ENCODE data around the gene BNIP5.

Gene BNIP5

DNA sequence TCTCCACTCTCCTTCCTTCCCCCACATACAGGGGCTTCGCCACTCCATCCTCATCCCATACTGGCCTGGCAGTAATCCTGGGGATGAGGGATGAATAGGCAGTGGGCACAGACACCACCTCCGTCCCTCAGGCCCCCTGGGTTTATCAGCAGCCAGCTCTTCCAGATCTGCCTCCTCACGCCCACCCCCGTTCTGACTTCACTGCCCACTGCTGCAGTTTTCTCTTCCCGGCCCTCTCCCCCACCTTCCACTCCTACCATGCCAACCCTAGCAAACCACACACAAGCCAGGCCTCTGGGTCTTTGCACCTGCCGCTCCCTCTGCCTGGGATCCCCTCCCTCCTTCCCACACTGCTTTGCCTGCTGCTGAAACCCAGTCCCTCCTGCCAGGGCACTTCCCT is 44.5 kb downstream of the BNIP5 start:
- no peak for DNase-seq (ENCODE audit: low spot score)

DNA sequence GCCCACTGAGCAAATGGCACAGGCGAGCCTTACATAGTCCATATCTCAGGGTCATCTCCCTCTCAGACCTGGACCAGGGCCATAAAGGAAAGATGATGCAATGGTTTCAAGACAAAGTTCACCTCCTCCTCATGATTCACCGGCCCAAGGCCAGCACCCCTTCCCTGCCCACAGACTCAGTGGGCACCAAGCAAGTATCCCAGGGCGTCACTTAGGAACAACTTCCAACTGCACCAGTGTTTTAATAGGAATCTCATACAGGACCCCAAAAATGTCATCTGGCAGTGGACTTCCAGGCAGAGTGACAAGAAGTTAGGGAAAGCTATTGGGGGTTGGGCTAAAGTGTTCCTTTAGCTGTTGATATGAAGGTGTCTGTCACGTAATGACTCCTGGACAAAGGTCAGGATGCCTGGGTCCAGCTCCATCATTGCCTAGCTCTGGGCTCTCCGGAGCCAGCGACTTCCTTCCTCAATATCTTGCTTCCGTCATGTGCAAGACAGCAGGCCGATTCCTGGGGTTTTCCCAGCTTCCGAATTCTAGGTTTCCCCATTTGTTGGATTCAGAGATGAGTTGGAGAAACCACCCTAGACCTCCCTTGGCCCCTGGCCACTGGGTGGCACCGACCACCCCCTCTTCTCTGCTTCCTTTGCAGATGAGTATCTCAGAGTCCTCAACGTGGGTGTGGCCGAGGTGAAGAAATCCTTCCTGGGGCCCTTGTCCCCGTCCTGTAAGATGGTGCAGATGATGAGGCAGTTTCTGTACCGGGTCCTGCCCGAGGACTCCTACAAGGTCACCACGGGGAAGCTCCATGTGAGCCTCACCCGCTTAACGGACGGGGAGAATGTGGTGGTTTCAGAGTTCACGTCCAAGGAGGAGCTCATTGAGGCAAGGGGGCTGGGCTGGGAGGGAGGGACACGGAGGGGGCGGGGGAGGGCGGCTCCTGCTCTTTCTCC is 45.7 kb downstream of the BNIP5 start:
- DNase-seq (ENCODE audit: low spot score) = peak; percentile 39

DNA sequence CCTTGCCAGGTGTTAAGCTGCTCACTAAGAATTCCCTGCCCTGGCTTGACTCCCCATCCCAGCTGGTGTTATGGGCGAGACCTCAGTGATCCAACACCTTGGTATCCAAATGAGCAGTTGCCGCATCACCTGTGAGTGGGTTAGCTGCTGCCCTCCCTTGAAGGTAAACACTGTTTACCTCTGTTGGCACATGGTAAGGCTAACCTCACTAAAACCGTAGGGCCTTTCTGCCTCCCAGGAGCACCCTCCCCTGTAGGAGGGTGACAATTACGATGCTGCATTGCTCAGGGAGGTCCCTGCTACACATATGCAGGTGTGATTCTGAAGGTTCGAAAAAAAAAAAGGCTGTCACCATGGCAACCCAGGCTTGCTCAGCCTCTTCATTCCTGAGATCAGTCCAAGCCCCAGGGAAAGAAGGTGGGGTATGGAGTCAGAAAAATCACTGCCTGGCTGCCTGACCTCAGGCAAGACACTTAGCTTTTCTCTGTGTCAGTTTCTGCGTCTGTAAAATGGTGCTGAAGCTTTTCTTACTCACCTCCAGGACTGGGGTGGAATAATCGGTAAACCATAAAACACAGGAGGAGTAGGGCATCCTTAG is 47.3 kb downstream of the BNIP5 start:
- no peak for DNase-seq (ENCODE audit: low spot score)

DNA sequence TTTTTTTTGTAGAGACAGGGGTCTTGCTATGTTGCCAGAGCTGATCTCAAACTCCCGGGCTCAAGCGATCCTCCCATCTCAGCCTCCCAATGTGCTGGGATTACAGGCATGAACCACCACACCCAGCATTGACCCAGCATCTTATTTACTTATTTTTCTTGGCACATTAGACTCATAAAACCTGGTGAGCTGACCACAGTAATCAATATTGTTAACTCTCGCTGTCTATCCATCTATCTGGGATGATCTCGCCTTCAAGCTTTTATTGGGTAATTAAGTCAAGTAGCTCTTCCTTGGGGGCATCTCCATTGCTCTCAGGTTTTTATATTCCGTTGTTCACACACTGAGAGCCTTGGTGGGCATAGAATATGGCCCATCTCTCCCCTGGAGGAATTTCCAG is 49.8 kb downstream of the BNIP5 start:
- no peak for DNase-seq (ENCODE audit: low spot score)

DNA sequence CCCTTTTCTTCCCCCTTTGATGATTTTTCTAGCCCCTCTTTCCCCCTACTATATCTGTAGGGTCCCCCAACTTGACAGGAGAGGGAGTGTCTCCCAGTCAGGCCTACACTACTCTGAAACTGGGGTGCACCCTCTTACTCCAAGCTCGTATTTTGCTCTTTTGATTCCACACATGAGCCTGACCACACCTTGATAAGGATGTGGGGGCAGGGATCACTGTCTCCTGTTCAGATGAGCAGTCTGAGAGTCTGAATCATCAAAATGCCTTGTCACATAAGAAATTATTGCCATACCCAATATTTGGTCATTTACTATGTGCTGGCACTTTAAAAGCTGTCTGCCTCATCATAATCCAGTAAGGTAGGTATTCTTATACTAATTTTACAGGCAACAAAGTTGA is 50.9 kb downstream of the BNIP5 start:
- no peak for DNase-seq (ENCODE audit: low spot score)

DNA sequence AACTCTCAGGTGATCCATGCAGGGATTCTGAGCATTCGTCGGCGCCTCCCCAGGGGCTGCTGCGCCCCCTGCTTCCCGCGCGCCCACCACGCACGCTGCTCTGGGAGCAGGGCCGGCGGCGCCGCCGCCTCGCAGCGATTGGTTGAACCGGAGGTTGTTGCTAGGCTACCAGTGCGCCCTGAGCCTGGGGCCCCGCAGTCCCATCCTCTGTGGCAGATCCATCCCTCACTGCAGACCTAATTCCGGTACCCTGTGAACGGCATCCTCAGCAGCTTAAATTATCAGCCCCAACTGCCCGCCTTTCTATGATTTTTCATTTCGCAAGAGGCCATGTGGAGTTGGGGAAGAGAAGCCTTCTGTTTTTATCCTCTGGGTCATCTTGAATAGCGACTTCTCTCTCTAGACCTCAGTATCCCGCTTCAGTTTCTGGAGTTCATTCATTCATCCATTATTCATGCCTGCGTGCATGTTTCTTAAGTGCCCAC is 51.5 kb downstream of the BNIP5 start:
- no peak for DNase-seq (ENCODE audit: low spot score)

DNA sequence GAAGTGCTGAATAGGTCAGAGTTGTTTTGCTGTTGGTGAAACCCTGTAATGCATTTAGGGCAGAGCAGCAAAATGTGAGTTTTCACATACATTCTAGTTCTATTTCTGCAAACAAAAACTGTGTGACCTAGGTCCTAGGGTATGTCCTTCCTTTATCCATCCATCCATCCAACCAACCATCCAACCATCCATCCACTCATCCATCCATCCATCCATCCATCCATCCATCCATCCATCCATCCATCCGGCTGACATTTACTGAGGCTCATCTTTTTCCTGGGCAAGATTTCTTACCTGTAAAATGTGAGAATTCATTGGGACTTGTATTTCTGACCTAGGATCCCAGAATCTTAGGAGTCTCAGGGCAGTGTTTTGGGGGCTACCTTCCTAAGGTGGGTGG is 52.3 kb downstream of the BNIP5 start:
- DNase-seq (ENCODE audit: low spot score) = no peak

DNA sequence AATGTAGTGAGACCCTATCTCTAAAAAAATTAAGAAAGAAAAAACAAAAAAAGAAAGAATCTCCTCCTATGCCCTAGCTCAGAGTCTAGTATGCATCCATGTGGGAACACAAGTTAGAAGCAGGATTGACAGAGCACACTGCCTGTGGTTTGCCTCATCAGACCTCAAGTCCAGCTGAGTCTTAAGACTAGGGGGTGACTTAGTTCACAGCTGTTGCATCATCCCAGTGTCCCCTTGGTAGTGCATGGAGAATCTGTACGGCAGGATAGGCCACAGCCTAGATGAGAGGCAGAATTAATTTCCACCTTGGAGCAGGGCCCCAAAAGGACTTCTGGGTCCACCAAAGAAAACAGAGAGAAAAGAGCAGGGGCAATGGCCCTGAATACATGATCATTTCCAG is 53.1 kb downstream of the BNIP5 start:
- DNase-seq (ENCODE audit: low spot score) = no peak

DNA sequence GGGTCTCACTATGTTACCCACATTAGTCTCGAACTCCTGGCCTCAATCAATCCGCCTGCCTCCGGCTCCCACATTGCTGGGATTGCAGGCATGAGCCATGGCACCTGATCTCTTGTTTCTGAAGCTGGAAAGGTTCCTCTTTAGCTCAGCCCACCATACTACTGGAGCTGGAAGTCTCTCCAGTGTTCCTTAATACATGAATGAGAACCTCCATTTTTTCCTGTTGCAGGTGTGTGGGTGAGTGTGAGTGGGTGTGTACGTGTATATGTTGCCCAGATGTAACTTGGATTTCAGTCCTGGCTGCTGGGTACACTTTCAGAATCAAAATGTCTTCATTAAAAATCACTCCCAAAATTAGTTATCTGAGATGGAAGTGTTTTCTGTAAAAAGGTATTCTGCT is 55.7 kb downstream of the BNIP5 start:
- no peak for DNase-seq (ENCODE audit: low spot score)

DNA sequence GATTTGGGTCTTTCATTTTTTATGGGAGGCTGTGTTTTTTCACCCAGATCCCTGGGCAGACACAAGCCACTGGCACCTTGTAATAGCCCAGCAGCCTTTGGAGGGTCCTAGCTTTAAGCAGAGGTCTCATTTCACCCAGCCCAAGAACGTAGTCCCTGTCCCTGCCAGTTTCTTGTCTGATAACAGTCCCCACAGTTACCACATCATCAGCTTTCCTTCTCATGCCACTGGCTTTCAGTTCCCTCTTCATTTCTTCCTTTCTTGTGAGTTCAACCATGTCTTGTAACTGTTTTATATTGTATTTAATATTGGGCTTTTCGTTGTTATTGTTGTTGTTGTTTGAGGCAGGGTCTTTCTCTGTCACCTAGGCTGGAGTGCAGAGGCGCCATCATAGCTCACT is 56.2 kb downstream of the BNIP5 start:
- DNase-seq (ENCODE audit: low spot score) = no peak

DNA sequence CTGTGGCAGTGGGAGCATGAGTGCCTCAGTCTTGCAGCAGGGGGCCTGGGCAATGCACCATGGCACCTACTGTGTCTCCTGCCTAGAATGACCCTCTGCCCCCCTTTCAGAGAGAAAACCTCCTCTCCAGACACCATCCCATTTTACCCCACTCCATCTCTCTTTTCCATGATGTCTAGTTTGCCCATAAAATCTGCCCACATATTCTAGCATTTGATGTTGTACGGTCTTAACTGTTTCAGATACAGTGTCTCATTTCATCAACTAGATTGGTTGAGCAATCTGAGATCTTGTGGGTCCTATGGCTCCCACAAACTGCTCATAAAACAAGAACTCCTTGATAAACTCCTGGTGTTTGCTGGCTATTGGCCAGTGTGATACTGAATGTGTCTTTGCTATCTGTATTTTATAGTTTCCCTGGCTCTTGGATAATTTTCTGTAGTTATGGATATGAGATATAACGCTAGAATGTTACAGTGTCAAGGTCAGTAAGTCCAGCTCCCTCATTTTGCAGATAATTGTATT is 58.7 kb downstream of the BNIP5 start:
- no peak for DNase-seq (ENCODE audit: low spot score)

DNA sequence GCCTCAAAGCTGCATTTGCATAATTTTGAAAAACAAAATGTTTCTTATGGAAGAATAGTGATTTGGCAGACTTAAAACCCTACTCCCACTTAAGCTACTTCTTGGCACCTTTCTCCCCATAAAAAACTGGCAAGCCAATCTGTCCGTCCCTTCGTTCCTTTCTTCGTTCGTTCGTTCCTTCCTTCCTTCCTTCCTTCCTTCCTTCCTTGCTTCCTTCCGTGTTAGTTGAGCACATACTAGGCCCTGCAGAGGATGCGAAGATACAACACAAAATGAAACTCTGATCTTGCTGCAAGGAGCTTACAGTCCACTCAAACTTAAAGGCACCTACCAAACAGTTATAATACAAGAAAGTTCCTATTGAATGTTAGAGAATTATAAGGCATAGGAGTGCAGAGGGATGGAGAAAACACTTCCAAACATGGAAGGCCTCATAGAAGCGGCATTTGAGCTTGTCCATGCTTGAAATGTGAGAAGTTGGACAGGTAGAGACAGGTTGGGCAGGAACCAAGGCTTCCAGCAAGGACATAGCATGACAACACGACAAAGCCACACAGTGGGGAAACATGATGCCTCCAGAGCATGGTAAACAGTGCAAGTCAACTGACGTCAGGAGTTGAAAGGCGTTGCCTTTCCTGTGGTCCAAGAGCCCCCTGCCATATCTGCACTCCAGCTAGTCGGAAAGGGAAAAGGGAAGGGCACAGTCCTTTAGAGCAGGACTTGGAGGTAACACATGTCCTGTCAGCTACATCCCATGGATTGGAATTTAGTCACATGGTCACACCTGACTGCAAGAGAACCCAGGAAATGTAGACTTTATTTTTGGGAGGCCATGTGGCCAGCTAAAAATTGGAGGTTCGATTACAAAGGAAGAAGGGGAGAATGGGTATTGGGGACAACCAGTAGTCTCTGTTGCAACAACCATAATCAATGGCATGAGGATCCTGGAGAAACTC is 59.8 kb downstream of the BNIP5 start:
- no peak for DNase-seq (ENCODE audit: low spot score)

DNA sequence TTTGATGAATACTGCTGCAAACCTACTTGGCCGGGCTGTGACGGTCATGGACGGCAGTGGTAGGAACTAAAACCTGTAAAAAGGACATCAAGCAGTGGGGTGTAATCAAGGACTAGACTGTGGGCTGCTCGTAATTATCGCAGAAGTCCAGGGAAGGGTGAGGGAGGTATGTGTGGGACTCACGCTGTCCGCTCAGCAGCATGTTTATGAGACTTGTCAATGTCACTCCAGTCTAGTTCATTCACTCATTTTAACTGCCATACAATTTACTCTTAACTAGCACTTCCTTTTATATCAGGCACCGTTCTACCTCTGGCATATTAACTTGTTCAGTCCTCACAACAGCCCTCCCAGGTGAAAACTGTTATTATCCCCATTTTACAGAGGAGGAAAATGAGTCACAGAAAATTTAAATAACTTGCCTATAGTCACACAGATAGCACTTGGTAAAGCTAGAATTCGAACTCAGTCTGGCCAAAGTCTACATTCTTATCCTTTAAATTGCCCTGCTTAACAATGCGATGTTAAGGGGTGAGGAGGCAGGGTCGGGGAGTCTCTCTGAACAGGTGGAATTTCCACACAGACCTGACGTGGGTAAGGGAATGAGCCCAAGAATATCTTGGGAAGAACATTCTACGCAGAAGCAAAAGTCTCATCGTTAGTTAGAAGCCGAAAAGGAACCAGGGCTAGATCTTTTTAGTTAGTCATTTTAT is 62.7 kb downstream of the BNIP5 start:
- no peak for DNase-seq (ENCODE audit: low spot score)

DNA sequence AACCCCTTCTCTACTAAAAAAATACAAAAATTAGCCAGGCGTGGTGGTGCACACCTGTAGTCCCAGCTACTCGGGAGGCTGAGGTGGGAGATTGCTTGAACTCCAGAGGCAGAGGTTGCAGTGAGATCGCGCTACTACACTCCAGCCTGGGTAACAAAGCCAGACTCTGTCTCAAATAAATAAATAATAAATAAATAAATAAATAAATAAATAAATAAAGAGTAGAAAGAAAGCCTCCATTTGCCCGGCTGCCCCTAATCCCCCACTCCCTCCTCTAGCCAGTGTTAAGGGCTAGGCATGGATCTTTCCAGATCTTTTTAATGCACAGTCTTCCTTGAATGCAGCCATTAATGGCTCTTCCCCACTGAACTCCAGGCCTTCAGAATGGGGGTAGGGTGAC is 63.6 kb downstream of the BNIP5 start:
- DNase-seq (ENCODE audit: low spot score) = no peak

DNA sequence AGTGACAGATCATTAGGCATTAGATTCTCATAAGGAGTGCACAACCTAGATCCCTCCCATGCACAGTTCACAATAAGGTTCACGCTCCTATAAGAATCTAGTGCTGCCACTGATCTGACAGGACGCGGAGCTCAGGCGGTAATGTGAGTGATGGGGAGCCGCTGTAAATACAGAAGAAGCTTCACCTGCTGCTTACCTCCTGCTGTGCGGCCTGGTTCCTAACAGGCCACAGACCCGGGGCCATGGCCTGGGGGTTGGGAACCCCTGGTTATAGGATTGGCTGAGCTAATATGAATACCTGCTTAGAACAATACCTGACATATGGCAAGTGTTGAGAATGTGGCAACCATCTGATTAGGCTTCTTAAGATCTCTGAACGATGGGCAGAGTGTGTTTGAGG is 64.5 kb downstream of the BNIP5 start:
- DNase-seq (ENCODE audit: low spot score) = no peak

DNA sequence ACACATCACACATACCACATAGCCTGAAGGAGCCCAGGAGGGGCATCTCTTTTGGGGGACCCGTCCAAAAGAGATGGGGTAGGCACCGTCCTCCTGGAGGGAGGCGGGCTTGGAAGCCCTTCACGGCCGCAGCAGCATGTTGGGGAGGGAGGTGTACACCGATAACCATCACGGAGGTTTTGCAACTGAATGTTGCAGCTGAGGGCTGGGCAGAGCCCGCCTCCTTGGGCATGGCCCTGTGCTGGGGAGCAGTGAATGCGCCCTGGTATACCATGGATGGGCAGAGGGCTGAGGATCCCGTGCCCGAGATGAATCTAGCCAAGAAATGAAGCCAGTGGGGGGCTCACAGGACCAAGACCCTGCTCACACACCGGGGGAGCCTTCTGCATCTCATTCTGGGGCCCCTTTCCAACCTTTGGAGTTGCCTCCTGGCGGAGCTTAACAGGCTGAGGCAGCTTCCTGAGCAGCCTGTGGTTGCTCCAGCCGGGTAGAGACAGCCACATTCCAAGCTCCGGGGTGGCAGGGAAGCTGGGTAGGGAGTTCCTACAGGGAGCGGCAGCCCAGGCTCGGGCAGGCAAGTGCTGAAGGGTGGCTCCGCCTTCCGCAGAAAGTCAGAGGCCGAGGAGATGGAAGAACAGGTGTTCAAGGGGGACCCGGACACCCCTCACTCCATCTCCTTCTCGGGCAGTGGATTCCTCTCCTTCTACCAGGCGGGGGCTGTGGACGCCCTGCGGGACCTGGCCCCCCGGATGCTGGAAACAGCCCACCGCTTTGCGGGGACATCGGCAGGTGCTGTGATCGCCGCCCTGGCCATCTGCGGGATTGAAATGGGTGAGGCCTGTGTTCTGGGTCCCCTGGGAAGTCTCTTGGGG is 66.6 kb downstream of the BNIP5 start, which contains the start of gene PNPLA1:
Gene PNPLA1 (plus strand): TSS at position 227 of the 872 bp plus-strand sequence. CDS start 400 bp downstream, at position 627.
- DNase-seq (ENCODE audit: low spot score) = no peak

DNA sequence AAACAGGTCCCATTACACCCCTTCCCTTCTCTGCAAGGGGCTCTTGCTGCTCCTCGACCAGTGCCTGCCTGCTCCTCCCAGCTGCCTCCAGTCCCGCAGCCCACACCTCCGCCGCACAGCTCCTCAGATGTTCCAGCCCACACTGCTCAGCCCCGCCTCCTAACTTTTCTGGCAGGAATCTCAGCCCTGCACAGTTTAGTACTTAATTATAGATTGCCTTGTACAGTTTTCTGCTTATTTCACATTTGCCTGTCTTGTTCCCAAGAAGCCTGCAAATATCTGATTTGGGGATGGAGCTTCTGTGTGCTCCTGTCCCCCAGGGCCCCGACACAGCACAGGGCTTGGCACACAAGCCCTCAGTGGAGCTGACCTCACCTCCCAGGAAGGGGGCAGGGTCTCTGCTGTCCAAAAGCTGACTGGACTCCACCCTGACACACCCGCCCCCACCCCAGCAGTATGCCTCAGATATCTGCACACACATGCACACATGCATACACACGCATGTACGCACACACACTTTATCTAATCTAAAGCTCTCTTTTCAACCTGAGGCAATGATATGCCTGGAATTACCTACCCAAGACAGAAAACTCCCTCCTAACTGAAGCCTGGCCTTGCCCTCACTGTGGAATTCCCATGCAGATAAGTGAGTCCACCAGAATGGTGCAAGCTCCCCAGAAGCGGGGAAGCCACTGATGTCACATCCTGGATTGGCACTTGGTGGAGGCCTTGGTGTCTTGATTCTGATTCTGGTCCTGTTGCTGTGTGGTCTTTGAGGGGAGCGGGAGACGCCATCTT is 68.0 kb downstream of the BNIP5 start:
- DNase-seq (ENCODE audit: low spot score) = no peak

DNA sequence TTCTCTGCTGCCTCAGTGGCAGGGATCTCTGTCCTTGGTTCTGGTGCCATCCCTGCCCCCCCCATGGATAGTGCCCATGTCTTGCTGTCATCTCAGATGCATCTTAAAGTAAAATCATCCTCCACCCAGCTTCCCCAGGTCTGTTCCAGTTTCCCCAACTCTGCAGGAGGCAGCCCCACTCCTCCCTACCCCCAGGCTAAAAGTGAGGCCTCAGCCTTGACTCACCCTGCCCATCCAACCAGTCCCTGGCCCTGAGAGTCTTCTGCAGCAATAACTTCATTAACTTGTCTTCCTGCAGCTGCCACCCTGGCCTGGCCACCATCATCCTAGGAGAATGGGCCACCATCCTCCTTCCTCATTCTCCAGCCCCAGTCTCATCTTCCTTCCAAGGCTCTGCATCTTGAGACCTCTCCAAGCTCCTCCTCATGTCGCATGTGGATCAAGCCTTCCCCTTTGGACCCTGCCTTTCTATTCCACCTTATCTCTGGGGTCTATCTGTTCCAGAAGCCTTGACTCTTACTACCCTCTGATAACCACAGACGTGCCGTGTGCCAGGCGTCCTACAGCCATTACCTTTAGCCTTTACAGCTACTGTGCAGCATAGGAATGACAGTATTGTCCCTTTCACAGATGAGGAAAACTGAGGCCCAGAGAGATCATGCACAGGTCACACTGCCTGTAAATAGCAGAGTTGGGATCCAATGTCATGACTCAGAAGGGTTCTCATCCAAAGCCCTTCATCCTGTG is 68.8 kb downstream of the BNIP5 start:
- no peak for DNase-seq (ENCODE audit: low spot score)
